ENCODE results near the gene GSK3B. TPM values are rescaled to one million over a fixed set of nuclear protein-coding genes. Genes with fewer than 3 reads are reported as not detected.

GSK3B gene
- total and polyA plus RNA-seq, 3 donors from 2014 or later = 64.9 to 73.1 (median 65.1) TPM

GRCh38 chr3:119808244-119808643 is 286.0 kb downstream of the GSK3B start:
- no peak for DNase-seq
- Histone ChIP-seq H3K27me3 (no peaks in the 10 kb centered on the region), H3K9me3 (no peaks in the 10 kb centered on the region), H3K27ac (no peak overlapping the region), H3K36me3 (ENCODE audit: low read depth, missing control alignments) (no peaks in the 10 kb centered on the region), H3K4me1 (peaks cover 3% of the 10 kb centered on the region), H3K4me3 (no peak overlapping the region)
- 95 to 100% methylated on average over 1 to 4 of the region's 4 CpGs for WGBS, 2 donors
- no peak for TF ChIP-seq POLR2A (IDR thresholded peaks at IDR 0.05)
- TF ChIP-seq, protein P1, sequence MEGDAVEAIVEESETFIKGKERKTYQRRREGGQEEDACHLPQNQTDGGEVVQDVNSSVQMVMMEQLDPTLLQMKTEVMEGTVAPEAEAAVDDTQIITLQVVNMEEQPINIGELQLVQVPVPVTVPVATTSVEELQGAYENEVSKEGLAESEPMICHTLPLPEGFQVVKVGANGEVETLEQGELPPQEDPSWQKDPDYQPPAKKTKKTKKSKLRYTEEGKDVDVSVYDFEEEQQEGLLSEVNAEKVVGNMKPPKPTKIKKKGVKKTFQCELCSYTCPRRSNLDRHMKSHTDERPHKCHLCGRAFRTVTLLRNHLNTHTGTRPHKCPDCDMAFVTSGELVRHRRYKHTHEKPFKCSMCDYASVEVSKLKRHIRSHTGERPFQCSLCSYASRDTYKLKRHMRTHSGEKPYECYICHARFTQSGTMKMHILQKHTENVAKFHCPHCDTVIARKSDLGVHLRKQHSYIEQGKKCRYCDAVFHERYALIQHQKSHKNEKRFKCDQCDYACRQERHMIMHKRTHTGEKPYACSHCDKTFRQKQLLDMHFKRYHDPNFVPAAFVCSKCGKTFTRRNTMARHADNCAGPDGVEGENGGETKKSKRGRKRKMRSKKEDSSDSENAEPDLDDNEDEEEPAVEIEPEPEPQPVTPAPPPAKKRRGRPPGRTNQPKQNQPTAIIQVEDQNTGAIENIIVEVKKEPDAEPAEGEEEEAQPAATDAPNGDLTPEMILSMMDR (IDR thresholded peaks at IDR 0.05) = no peak
- intact Hi-C loops (cut with DNase I; ENCODE audit: low total_unique reads) = no loop called here

DNA sequence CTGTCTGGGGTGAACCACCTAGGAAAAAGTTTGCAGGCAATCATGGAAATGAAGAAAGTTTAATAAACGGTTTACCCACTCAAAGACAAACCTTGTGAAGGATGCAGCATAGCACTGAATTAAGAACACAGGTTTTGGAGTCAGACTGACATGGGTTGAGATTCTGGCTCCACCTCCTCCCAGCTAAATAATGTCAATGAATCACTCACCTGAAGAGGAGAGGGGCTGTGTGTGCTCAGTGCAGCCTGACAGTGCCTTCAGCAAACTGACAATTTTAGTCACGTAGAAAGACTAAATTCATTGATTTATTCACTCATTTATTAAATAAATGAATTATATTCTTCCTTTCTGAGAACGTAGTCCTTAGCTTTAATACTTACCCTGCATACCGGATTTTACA is 293.4 kb downstream of the GSK3B start:
- Histone ChIP-seq H3K27ac (no peak overlapping the region), H3K4me1 (no peaks in the 10 kb centered on the region), H3K27me3 (no peaks in the 10 kb centered on the region), H3K4me3 (no peak overlapping the region), H3K9me3 (no peaks in the 10 kb centered on the region), H3K36me3 (ENCODE audit: low read depth, missing control alignments) (no peaks in the 10 kb centered on the region)
- TF ChIP-seq, protein P1 (IDR thresholded peaks at IDR 0.05) = no peak
- no peak for TF ChIP-seq POLR2A (IDR thresholded peaks at IDR 0.05)
- intact Hi-C loops (cut with DNase I; ENCODE audit: low total_unique reads) = no loop called here
- no peak for DNase-seq
- WGBS, 2 donors = 81 to 83% methylated on average over 4 of the region's 4 CpGs

DNA sequence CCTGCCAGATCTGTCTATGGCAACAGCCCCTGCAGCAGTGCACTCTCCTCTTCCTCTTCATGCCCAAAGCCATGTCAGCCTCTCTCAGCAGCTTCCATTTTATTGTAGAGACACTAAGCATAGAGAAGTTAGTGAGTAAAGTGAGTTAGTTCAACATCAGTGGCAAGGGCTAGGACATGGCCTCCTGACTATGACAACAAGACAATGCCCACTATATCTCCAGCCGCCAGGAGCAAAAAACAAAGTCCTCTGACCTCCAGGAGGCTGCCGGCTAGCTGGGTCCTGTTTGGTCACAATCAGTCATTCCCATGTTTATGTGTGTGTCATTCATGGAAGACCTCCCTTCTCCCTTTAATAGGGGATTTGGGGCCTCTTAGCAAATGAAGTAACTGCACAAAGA is 297.5 kb downstream of the GSK3B start:
- Histone ChIP-seq H3K9me3 (no peaks in the 10 kb centered on the region), H3K4me1 (no peaks in the 10 kb centered on the region), H3K36me3 (ENCODE audit: low read depth, missing control alignments) (no peaks in the 10 kb centered on the region), H3K27ac (no peak overlapping the region), H3K4me3 (no peak overlapping the region), H3K27me3 (no peaks in the 10 kb centered on the region)
- DNase-seq = no peak
- no peak for TF ChIP-seq POLR2A (IDR thresholded peaks at IDR 0.05)
- TF ChIP-seq, protein P1 (IDR thresholded peaks at IDR 0.05) = no peak
- intact Hi-C loops (cut with DNase I; ENCODE audit: low total_unique reads) = no loop called here
- WGBS, 2 donors = 57 to 71% methylated on average over 2 of the region's 2 CpGs

- no peak overlapping the region for H3K4me3 ChIP-seq
- WGBS, 2 donors = 90 to 98% methylated on average over 2 of the region's 2 CpGs
- no peak for TF ChIP-seq POLR2A (IDR thresholded peaks at IDR 0.05)
- TF ChIP-seq, protein P1 (IDR thresholded peaks at IDR 0.05) = no peak
- no peak for DNase-seq
- H3K27me3 ChIP-seq = no peaks in the 10 kb centered on the region
- no peaks in the 10 kb centered on the region for H3K36me3 ChIP-seq (ENCODE audit: low read depth, missing control alignments)
- no peaks in the 10 kb centered on the region for H3K4me1 ChIP-seq
- H3K9me3 ChIP-seq = no peaks in the 10 kb centered on the region
- intact Hi-C loops (cut with DNase I; ENCODE audit: low total_unique reads) = no loop called here
- H3K27ac ChIP-seq = no peak overlapping the region
Measured at GRCh38 chr3:119796368-119796767, 297.9 kb downstream of the GSK3B start.

GRCh38 chr3:119795849-119796248 is 298.4 kb downstream of the GSK3B start:
- no peaks in the 10 kb centered on the region for H3K9me3 ChIP-seq
- no peaks in the 10 kb centered on the region for H3K36me3 ChIP-seq (ENCODE audit: low read depth, missing control alignments)
- no peaks in the 10 kb centered on the region for H3K4me1 ChIP-seq
- DNase-seq = no peak
- WGBS, 2 donors = 78 to 83% methylated on average over 3 of the region's 3 CpGs
- H3K27me3 ChIP-seq = no peaks in the 10 kb centered on the region
- intact Hi-C loops (cut with DNase I; ENCODE audit: low total_unique reads) = no loop called here
- H3K4me3 ChIP-seq = no peak overlapping the region
- no peak overlapping the region for H3K27ac ChIP-seq
- TF ChIP-seq POLR2A (IDR thresholded peaks at IDR 0.05) = no peak
- TF ChIP-seq, protein P1 (IDR thresholded peaks at IDR 0.05) = no peak
